Spleen (tissue), 7 donors: Measurements from ENCODE around the gene ADM2.

ENCODE experiments used
- CTCF ChIP-seq, 11 experiments: fragments of 200-600 bp in 7 of 11; fragments of 450-650 bp in 4 of 11; sonication (generic) in 4 of 11; IDR thresholded peaks in 8 of 11; conservative IDR thresholded peaks in 3 of 11; 1 replicate in 7 of 11; 2 replicates in 4 of 11; pipeline versions ENCODE4 v1.4.0 to v1.8.0; 2016 to 2021; ENCODE audit warnings: antibody characterized with exemption in 11 of 11, inconsistent platforms in 4 of 11, mild to moderate bottlenecking in 1 of 11
- POLR2A ChIP-seq, 3 donors: fragments of 450-650 bp; IDR thresholded peaks; one replicate each; pipeline ENCODE4 v1.5.1; 2017; ENCODE audit warnings: antibody characterized with exemption in 3 of 3, mild to moderate bottlenecking in 1 of 3
- donor health status: DM: no; HTN: no; CAD: no; lungs with moderate emphysema.
- donor health status: DM: no; HTN: no; CAD: no.
- donor health status: DM: no; HTN: no; CAD: no.

GRCh38 chr22:50500452-50500851, 19.1 kb downstream of the ADM2 start:
- no peak for TF ChIP-seq POLR2A (IDR thresholded peaks at IDR 0.05)
- TF ChIP-seq CTCF (IDR thresholded peaks at IDR 0.05 in 8 of 11, conservative IDR thresholded peaks at IDR 0.05 in 3 of 11), result no peak
